Left ventricle myocardium inferior (tissue), 1 donor: ENCODE data around the gene GATAD1. TPM values are rescaled to one million over a fixed set of nuclear protein-coding genes. Genes with fewer than 3 reads are reported as not detected.
"Not testable (repeated sequence)": the region's sequence is repeated elsewhere in the genome, so short reads cannot be mapped to it uniquely, and the experiment has no call there.

ENCODE experiments used
- DNase-seq: peaks from one replicate; pipeline ENCODE4 v3.0.0-alpha.2; 2020
- H3K27ac ChIP-seq: fragments of 200-600 bp; replicated peaks from 2 replicates; pipeline ENCODE4 v1.8.0; 2021
- H3K27me3 ChIP-seq: fragments of 200-600 bp; 2 replicates; pipeline ENCODE4 v1.8.0; 2021; ENCODE audit warnings: low read depth
- H3K36me3 ChIP-seq: fragments of 200-600 bp; 2 replicates; pipeline ENCODE4 v1.8.0; 2021
- H3K4me1 ChIP-seq: fragments of 200-600 bp; 2 replicates; pipeline ENCODE4 v1.8.0; 2021
- H3K4me3 ChIP-seq: fragments of 200-600 bp; 2 replicates; pipeline ENCODE4 v1.8.0; 2021; ENCODE audit warnings: mild to moderate bottlenecking, moderate library complexity
- H3K9me3 ChIP-seq: fragments of 200-600 bp; replicated peaks from 2 replicates; pipeline ENCODE4 v1.8.0; 2021
- intact Hi-C: fragments of 100-400 bp; cut with micrococcal nuclease; formaldehyde crosslinking; loops from one replicate; pipeline ENCODE4 v1.11.0; 2022
- total RNA-seq: library from RNA; stranded (reverse); fragmentation: NEBNext Ultra II Directional; extraction: Animal tissue kit (Norgen Biotek cat#: 25700); gene quantifications from one replicate; pipeline ENCODE4 v1.2.1, GENCODE V29; 2021
- TF ChIP-seq, protein P1 (sequence below): fragments of 200-600 bp; IDR thresholded peaks from 2 replicates; pipeline ENCODE4 v1.8.0; 2021; ENCODE audit warnings: antibody characterized with exemption, mild to moderate bottlenecking, borderline replicate concordance
- donor health status: DM: no; HTN: yes; CAD: no; lungs with severe emphysema.

Gene GATAD1
- total RNA-seq, 1 donor from 2014 or later: 15.4 TPM

DNA sequence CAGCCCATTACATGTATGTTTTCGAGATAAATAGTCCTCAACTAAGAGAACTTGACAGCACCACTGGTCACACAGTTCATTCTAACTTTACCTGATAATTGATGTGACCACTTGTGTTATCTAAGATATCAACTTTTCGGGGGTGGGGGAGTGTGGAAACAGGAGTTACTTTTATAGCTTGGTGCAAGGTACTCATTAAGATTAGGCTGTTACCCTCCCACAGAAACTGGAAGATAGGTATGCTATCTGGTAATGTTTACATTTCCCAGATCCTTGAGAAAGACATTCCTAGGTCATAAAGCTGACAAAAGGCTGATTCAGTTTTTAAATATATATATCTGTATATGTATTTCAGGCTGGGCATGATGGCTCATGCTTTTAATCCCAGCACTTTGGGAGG is 19.4 kb downstream of the GATAD1 start:
- Histone ChIP-seq H3K4me1 (no peaks in the 10 kb centered on the region), H3K27ac (no peak overlapping the region), H3K9me3 (no peaks in the 10 kb centered on the region), H3K4me3 (no peak overlapping the region), H3K27me3 (no peaks in the 10 kb centered on the region), H3K36me3 (peaks cover 50% of the 10 kb centered on the region)
- TF ChIP-seq, protein P1, sequence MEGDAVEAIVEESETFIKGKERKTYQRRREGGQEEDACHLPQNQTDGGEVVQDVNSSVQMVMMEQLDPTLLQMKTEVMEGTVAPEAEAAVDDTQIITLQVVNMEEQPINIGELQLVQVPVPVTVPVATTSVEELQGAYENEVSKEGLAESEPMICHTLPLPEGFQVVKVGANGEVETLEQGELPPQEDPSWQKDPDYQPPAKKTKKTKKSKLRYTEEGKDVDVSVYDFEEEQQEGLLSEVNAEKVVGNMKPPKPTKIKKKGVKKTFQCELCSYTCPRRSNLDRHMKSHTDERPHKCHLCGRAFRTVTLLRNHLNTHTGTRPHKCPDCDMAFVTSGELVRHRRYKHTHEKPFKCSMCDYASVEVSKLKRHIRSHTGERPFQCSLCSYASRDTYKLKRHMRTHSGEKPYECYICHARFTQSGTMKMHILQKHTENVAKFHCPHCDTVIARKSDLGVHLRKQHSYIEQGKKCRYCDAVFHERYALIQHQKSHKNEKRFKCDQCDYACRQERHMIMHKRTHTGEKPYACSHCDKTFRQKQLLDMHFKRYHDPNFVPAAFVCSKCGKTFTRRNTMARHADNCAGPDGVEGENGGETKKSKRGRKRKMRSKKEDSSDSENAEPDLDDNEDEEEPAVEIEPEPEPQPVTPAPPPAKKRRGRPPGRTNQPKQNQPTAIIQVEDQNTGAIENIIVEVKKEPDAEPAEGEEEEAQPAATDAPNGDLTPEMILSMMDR: no peak
- DNase-seq: no peak
- intact Hi-C loops: no loop called here

DNA sequence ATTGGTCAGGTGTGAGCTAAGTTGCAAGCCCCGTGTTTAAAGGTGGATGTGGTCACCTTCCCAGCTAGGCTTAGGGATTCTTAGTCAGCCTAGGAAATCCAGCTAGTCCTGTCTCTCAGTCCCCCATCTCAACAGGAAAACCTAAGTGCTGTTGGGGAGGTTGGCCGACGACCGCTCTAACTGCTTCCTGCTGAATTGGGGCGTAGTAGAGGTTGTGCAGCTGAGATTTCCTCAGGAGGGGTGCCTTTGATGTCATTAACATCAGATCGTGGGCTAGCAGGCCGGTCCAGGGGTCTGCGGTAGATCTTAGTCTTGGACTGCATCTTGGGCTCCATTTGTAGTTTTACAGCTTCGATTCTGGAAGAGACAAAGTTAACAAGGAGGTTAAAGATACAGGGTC is 21.3 kb downstream of the GATAD1 start:
- H3K4me3 ChIP-seq, H3K9me3 ChIP-seq, intact Hi-C loops, DNase-seq, H3K27ac ChIP-seq, H3K4me1 ChIP-seq, H3K27me3 ChIP-seq: not testable (repeated sequence)
- peaks cover 50% of the 10 kb centered on the region for H3K36me3 ChIP-seq

DNA sequence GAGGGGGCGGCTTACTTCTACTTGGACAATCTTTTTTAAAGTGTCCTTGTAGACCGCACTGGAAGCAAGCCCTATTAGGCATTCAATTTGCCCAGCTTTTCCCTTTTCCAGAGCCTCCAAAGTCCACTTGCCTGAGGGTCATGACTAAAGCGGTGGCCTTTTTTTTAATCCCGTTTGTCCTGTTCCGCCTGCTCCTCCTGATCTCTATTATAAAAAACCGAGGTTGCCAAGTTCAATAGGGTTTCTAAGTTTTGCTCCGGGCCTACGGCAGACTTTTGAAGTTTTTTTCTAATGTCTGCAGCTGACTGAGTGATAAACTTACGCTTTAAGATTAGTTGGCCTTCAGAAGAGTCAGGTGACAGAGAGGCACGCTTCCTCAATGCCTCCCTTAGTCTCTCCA is 26.7 kb downstream of the GATAD1 start:
- H3K27ac ChIP-seq, intact Hi-C loops, H3K9me3 ChIP-seq, H3K27me3 ChIP-seq, H3K4me3 ChIP-seq, H3K4me1 ChIP-seq, DNase-seq: not testable (repeated sequence)
- H3K36me3 ChIP-seq: peaks cover 38% of the 10 kb centered on the region

DNA sequence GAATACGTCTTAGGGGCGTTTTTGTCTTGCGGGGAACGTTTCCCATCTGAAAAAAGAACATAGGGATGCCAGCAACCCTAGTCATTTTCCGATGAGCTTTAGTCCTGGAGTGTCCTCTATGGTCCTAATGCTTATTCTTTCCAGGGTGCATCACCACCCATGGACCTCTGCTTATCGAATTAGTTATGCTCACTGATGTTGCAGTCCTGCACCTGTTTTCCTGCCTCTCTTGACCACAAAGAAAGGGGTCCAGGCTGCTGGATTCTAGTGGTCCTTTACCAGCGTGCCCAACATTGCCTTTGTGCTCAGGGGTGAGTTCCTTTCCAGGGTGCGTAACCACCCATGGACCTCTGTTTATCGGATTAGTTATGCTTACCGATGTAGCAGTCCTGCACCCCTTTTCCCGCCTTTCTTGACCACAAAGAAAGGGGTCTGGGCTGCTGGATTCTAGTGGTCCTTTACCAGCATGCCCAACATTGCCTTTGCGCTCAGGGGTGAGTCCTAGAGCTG is 28.0 kb downstream of the GATAD1 start:
- intact Hi-C loops, H3K9me3 ChIP-seq, H3K27ac ChIP-seq, H3K27me3 ChIP-seq, H3K4me3 ChIP-seq, H3K4me1 ChIP-seq, DNase-seq: not testable (repeated sequence)
- H3K36me3 ChIP-seq: peaks cover 38% of the 10 kb centered on the region

DNA sequence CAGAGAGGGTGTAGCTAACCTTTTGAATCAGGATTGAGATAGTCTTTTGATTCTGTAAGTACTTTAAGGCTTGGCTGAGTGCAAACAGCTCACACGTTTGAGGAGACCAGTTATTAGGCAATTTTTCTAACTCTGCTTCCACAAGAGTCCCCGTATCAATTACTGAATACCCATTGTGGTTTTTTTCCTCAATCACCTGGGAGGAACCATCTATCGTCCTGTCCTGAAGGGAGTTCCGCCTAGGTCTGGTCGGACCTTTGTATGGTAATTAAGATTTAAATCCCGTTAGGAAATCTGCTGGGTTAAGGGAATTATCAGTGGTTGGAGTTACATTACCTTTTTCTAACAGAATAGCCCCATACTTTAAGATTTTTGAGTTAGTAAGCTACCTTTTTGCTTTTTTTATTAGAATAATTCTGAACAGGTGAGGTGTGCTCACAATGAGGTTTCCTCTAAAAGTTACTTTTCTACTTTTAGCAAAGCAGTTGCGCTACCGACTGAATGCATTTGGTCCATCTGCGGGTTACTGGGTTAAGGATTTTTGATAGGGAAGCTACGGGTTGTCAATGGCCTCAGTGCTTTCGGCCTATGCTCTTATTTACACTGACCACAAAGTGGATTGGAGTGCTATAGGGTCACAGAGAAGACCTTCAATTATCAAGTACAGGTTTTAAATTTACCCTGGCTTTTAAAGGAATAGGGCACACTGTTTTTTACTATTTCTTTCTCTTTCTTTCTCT is 28.7 kb downstream of the GATAD1 start:
- peaks cover 38% of the 10 kb centered on the region for H3K36me3 ChIP-seq
- intact Hi-C loops, H3K9me3 ChIP-seq, H3K27me3 ChIP-seq, H3K4me1 ChIP-seq, H3K4me3 ChIP-seq, H3K27ac ChIP-seq, DNase-seq: not testable (repeated sequence)

DNA sequence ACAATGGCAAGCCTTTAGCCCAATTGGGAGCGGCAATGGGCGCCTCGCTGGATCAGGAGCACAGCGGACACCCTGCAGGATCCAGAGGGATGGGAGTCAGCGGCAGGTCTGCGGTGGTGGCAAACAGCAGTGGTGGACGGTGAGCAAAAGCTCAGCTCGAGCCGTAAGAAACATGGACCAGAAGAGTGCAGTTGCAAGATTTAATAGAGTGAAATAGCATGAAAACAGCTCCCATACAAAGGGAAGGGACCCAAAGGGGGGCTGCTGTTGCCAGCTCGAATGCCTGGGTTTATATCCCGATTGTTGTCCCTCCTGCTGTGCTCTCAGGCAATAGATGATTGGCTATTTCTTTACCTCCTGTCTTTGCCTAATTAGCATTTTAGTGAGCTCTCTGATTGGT is 30.4 kb downstream of the GATAD1 start, which contains the start of gene ERVW-1:
Gene ERVW-1, minus strand, starts transcription at position 266 of the 400 bp plus-strand sequence. CDS start 7,565 bp downstream, outside the sequence.
- intact Hi-C loops, H3K4me1 ChIP-seq, H3K9me3 ChIP-seq, DNase-seq, H3K27me3 ChIP-seq, H3K27ac ChIP-seq, H3K4me3 ChIP-seq: not testable (repeated sequence)
- H3K36me3 ChIP-seq: peaks cover 32% of the 10 kb centered on the region

DNA sequence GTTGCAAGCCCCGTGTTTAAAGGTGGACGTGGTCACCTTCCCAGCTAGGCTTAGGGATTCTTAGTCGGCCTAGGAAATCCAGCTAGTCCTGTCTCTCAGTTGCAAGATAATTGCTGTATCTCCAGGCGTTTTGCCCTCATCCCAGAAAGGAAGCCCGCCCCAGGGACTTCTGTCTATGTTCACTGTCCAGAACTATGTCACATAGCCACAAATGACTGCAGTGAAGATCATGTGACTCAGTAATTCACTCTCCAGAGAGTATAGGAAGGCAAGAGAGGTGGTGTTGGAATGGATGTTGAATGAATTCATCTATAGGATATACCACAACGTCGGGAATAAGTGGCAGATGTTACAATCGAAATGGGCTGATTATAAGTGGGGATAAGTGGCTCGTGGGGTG is 30.8 kb downstream of the GATAD1 start:
- H3K4me3 ChIP-seq: no peak overlapping the region
- H3K27me3 ChIP-seq: no peaks in the 10 kb centered on the region
- DNase-seq: no peak
- H3K27ac ChIP-seq: no peak overlapping the region
- TF ChIP-seq, protein P1: no peak
- H3K9me3 ChIP-seq: no peaks in the 10 kb centered on the region
- H3K4me1 ChIP-seq: no peaks in the 10 kb centered on the region
- peaks cover 29% of the 10 kb centered on the region for H3K36me3 ChIP-seq
- intact Hi-C loops: no loop called here

DNA sequence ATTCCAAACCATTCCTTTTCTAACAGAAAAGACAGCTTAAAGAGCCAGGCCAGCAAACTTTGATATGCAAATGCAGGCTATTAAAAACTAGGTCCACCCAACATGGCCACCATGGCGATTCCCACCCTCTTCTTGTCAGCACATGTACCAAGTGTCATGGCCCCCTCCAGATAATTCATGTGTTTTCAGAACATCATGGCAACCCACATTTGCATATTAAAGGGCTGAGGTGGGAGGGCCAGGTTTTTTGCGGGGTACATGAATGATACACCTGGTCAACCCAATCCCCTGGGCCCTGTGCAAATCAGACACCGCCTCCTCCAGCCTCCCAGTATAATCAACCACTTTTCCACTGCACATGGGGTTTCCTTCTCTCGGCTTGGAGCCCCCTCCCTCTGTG is 31.4 kb downstream of the GATAD1 start:
- Histone ChIP-seq H3K27me3 (no peaks in the 10 kb centered on the region), H3K4me3 (no peak overlapping the region), H3K4me1 (no peaks in the 10 kb centered on the region), H3K36me3 (peaks cover 29% of the 10 kb centered on the region), H3K27ac (no peak overlapping the region), H3K9me3 (no peaks in the 10 kb centered on the region)
- TF ChIP-seq, protein P1: no peak
- intact Hi-C loops: no loop called here
- DNase-seq: no peak

DNA sequence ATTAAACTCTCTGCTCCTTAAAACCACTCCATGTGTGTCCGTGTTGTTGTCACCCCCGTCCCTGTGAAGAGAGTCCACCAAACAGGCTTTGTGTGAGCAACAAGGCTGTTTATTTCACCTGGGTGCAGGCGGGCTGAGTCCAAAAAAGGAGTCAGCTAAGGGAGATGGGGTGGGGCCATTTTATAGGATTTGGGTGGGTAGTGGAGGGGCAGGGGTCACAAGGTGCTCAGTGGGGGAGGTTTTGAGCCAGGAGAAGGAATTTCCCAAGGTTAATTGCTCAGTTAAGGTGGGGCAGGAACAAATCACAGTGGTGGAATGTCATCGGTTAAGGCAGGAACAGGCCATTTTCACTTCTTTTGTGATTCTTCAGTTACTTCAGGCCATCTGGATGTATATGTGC is 31.9 kb downstream of the GATAD1 start:
- intact Hi-C loops, H3K27ac ChIP-seq, H3K9me3 ChIP-seq, H3K27me3 ChIP-seq, DNase-seq, H3K4me1 ChIP-seq, H3K4me3 ChIP-seq: not testable (repeated sequence)
- peaks cover 28% of the 10 kb centered on the region for H3K36me3 ChIP-seq

DNA sequence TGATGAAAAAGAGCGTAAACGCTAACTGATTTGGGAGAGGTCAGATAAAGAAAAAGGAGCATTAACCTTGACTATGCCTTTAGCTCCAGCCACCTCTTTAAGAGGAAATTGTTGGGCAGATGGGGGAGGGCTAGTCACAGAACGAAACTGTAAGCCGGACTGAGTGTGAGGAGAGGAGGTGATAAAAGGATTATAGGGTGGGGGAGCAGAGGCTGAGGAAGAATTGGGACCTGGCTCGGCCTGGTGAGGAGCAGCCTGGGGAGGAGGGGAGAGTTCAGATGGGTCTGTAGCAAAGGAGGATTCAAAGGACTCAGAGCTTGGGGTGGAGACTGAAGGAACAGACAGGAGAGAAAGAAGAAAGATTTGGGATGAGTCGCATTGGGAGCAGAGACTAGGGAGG is 36.3 kb downstream of the GATAD1 start:
- DNase-seq, H3K9me3 ChIP-seq, intact Hi-C loops, H3K27me3 ChIP-seq, H3K4me3 ChIP-seq, H3K27ac ChIP-seq: not testable (repeated sequence)
- Histone ChIP-seq H3K36me3 (peaks cover 30% of the 10 kb centered on the region), H3K4me1 (peaks cover 15% of the 10 kb centered on the region)

DNA sequence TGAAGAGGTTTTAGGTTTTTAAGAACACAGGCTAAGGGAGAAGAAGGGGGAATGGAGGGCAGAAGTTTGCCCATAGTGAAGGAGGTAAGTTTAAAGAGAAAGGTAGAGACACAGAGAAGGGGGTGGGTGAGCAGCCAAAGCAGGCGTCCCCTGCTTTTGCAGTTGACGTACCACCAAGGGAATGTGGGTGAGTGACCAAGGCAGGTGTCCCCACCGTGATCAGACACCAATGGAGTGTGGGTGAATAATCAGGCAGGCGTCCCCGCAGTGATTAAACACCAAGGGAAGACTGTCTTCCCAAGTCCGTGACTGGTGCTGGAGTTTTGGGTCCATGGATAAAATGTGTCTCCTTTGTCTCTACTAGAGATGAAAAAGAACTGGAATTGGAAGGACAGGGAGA is 36.9 kb downstream of the GATAD1 start:
- H3K9me3 ChIP-seq, H3K27ac ChIP-seq, intact Hi-C loops, H3K4me3 ChIP-seq, H3K27me3 ChIP-seq, DNase-seq: not testable (repeated sequence)
- Histone ChIP-seq H3K4me1 (peaks cover 15% of the 10 kb centered on the region), H3K36me3 (peaks cover 36% of the 10 kb centered on the region)
